Loucy (cell line): Measurements from ENCODE around the gene RACK1.
A peak's percentile ranks its signal among the peaks of the same experiment; 100 is the strongest.

ENCODE experiments used
- H2AFZ ChIP-seq: fragments of 200-600 bp; sonication (generic); 2 replicates; pipeline ENCODE4 v1.6.0; 2016; ENCODE audit warnings: antibody characterized with exemption, mild to moderate bottlenecking, low read length, moderate library complexity
- H3F3A ChIP-seq: fragments of 200-600 bp; 2 replicates; pipeline ENCODE4 v1.6.0; 2016; ENCODE audit warnings: antibody characterized with exemption, low read depth, mild to moderate bottlenecking
- H3K27me3 ChIP-seq: fragments of 200-600 bp; sonication (generic); 2 replicates; pipeline ENCODE4 v1.6.1; 2014; ENCODE audit warnings: low read length, mild to moderate bottlenecking; ENCODE audit not compliant: insufficient read depth, poor library complexity, severe bottlenecking
- H3K36me3 ChIP-seq: fragments of 200-600 bp; sonication (generic); 2 replicates; pipeline ENCODE4 v1.6.1; 2016; ENCODE audit warnings: low read length; ENCODE audit not compliant: insufficient read depth
- H3K4me1 ChIP-seq: fragments of 200-600 bp; sonication (generic); 2 replicates; pipeline ENCODE4 v1.5.1; 2014; ENCODE audit warnings: low read length, mild to moderate bottlenecking; ENCODE audit not compliant: insufficient read depth, poor library complexity, severe bottlenecking
- H3K4me2 ChIP-seq: fragments of 200-600 bp; sonication (generic); 2 replicates; pipeline ENCODE4 v1.6.0; 2014; ENCODE audit warnings: antibody characterized with exemption, low read length, low read depth, mild to moderate bottlenecking; ENCODE audit not compliant: poor library complexity, severe bottlenecking
- H3K4me3 ChIP-seq: fragments of 200-600 bp; sonication (generic); 2 replicates; pipeline ENCODE4 v1.5.1; 2014; ENCODE audit warnings: low read length, mild to moderate bottlenecking, mixed read lengths; ENCODE audit not compliant: poor library complexity, severe bottlenecking
- H3K79me2 ChIP-seq: fragments of 200-600 bp; sonication (generic); 2 replicates; pipeline ENCODE4 v1.6.1; 2014; ENCODE audit warnings: low read length; ENCODE audit not compliant: insufficient read depth
- H3K9ac ChIP-seq: fragments of 200-600 bp; sonication (generic); 2 replicates; pipeline ENCODE4 v1.6.0; 2014; ENCODE audit warnings: mild to moderate bottlenecking, low read depth, low read length, moderate library complexity; ENCODE audit not compliant: poor library complexity, severe bottlenecking
- H3K9me2 ChIP-seq: fragments of 200-600 bp; sonication (generic); replicated peaks from 2 replicates; pipeline ENCODE4 v1.6.1; 2016; ENCODE audit warnings: low read depth, low read length, mixed read lengths
- H3K9me3 ChIP-seq: fragments of 200-600 bp; sonication (generic); 2 replicates; pipeline ENCODE4 v1.6.1; 2014; ENCODE audit warnings: mild to moderate bottlenecking, antibody characterized with exemption, low read length, low read depth; ENCODE audit not compliant: insufficient read depth
- H4K20me1 ChIP-seq: fragments of 200-600 bp; sonication (generic); 2 replicates; pipeline ENCODE4 v1.6.0; 2014; ENCODE audit warnings: antibody characterized with exemption, low read length, mild to moderate bottlenecking; ENCODE audit not compliant: insufficient read depth, poor library complexity, severe bottlenecking
- CTCF ChIP-seq: fragments of 200-600 bp; sonication (generic); conservative IDR thresholded peaks from 2 replicates; pipeline ENCODE4 v1.5.1; 2014; ENCODE audit warnings: mild to moderate bottlenecking, antibody characterized with exemption, low read length
- EZH2phosphoT487 ChIP-seq: fragments of 200-600 bp; IDR thresholded peaks from 2 replicates; pipeline ENCODE4 v1.6.1; 2018; ENCODE audit warnings: antibody characterized with exemption, mild to moderate bottlenecking, moderate library complexity, borderline replicate concordance

Gene RACK1

GRCh38 chr5:181188700-181189362 is 54.9 kb downstream of the RACK1 start:
- no peak for TF ChIP-seq EZH2phosphoT487
- no peak for TF ChIP-seq CTCF
- H3K9me3 ChIP-seq, result no peaks in the 10 kb centered on the region
- peak overlapping the region; percentile 95 for H3K4me3 ChIP-seq
- H3K4me1 ChIP-seq, result peaks cover 7% of the 10 kb centered on the region
- no peaks in the 10 kb centered on the region for H3K27me3 ChIP-seq
- no peaks in the 10 kb centered on the region for H3K79me2 ChIP-seq
- peak overlapping the region; percentile 93 for H3K4me2 ChIP-seq
- peak overlapping the region; percentile 92 for H3K9ac ChIP-seq
- no peaks in the 10 kb centered on the region for H3K36me3 ChIP-seq
- H4K20me1 ChIP-seq, result no peaks in the 10 kb centered on the region
- no peaks in the 10 kb centered on the region for H3F3A ChIP-seq
- peak overlapping the region; percentile 64 for H2AFZ ChIP-seq
- no peaks in the 10 kb centered on the region for H3K9me2 ChIP-seq

GRCh38 chr5:181187500-181188213 is 56.0 kb downstream of the RACK1 start:
- Histone ChIP-seq H3K4me2 (no peak overlapping the region), H3K4me1 (peaks cover 6% of the 10 kb centered on the region), H3K36me3 (no peaks in the 10 kb centered on the region), H3F3A (no peaks in the 10 kb centered on the region), H3K9me2 (no peaks in the 10 kb centered on the region), H2AFZ (no peak overlapping the region), H3K9ac (no peak overlapping the region), H3K4me3 (no peak overlapping the region), H4K20me1 (no peaks in the 10 kb centered on the region), H3K27me3 (no peaks in the 10 kb centered on the region), H3K9me3 (no peaks in the 10 kb centered on the region), H3K79me2 (no peaks in the 10 kb centered on the region)
- TF ChIP-seq EZH2phosphoT487 (no peak), CTCF (no peak)

- H3K9ac ChIP-seq, result no peak overlapping the region
Measured at GRCh38 chr5:181186986-181187499, 56.7 kb downstream of the RACK1 start.

More at GRCh38 chr5:181186986-181187499, 56.7 kb downstream of the RACK1 start:
- Histone ChIP-seq H3F3A (no peaks in the 10 kb centered on the region), H3K9me3 (no peaks in the 10 kb centered on the region), H3K79me2 (no peaks in the 10 kb centered on the region), H4K20me1 (no peaks in the 10 kb centered on the region), H3K36me3 (no peaks in the 10 kb centered on the region), H3K4me2 (no peak overlapping the region), H3K4me3 (no peak overlapping the region), H3K27me3 (no peaks in the 10 kb centered on the region), H3K9me2 (no peaks in the 10 kb centered on the region), H2AFZ (no peak overlapping the region), H3K4me1 (peaks cover 3% of the 10 kb centered on the region)
- TF ChIP-seq EZH2phosphoT487 (no peak), CTCF (no peak)
